Choroid plexus epithelial cell (primary cell): ENCODE results near the gene ZDHHC14.
"Not testable (repeated sequence)": the region's sequence is repeated elsewhere in the genome, so short reads cannot be mapped to it uniquely, and the experiment has no call there.

ENCODE experiments used
- DNase-seq: peaks from one replicate; pipeline ENCODE4 v3.0.0-alpha.2; 2010; ENCODE audit warnings: low read depth
- H3K4me3 ChIP-seq: 2 replicates; pipeline ENCODE4 v1.5.1; 2011; ENCODE audit warnings: low read depth, mild to moderate bottlenecking, control low read depth, low read length, moderate library complexity
- CTCF ChIP-seq: conservative IDR thresholded peaks from 2 replicates; pipeline ENCODE4 v1.5.1; 2011; ENCODE audit warnings: low read depth, mild to moderate bottlenecking, control low read depth, inconsistent platforms, low read length, moderate library complexity

The ZDHHC14 gene

GRCh38 chr6:157699777-157700636 is 319.0 kb downstream of the ZDHHC14 start:
- no peak for TF ChIP-seq CTCF
- no peak for DNase-seq
- no peak overlapping the region for H3K4me3 ChIP-seq

- not testable (repeated sequence) for H3K4me3 ChIP-seq, DNase-seq
Measured at GRCh38 chr6:157706351-157706750, 325.4 kb downstream of the ZDHHC14 start.

- no peak for DNase-seq
- H3K4me3 ChIP-seq: no peak overlapping the region
- no peak for TF ChIP-seq CTCF
Measured at GRCh38 chr6:157706883-157707282, 325.9 kb downstream of the ZDHHC14 start.

GRCh38 chr6:157707576-157707975 is 326.6 kb downstream of the ZDHHC14 start:
- no peak for DNase-seq
- no peak overlapping the region for H3K4me3 ChIP-seq
- TF ChIP-seq CTCF: no peak

GRCh38 chr6:157708239-157708638 is 327.2 kb downstream of the ZDHHC14 start:
- TF ChIP-seq CTCF: no peak
- no peak overlapping the region for H3K4me3 ChIP-seq
- DNase-seq: no peak

- no peak for DNase-seq
- TF ChIP-seq CTCF: no peak
- H3K4me3 ChIP-seq: no peak overlapping the region
Measured at GRCh38 chr6:157708933-157709332, 327.9 kb downstream of the ZDHHC14 start.

GRCh38 chr6:157709555-157709954 is 328.6 kb downstream of the ZDHHC14 start:
- H3K4me3 ChIP-seq: no peak overlapping the region
- no peak for DNase-seq
- TF ChIP-seq CTCF: no peak
